ENCODE measurements around the gene HTRA3.

HTRA3 gene

DNA sequence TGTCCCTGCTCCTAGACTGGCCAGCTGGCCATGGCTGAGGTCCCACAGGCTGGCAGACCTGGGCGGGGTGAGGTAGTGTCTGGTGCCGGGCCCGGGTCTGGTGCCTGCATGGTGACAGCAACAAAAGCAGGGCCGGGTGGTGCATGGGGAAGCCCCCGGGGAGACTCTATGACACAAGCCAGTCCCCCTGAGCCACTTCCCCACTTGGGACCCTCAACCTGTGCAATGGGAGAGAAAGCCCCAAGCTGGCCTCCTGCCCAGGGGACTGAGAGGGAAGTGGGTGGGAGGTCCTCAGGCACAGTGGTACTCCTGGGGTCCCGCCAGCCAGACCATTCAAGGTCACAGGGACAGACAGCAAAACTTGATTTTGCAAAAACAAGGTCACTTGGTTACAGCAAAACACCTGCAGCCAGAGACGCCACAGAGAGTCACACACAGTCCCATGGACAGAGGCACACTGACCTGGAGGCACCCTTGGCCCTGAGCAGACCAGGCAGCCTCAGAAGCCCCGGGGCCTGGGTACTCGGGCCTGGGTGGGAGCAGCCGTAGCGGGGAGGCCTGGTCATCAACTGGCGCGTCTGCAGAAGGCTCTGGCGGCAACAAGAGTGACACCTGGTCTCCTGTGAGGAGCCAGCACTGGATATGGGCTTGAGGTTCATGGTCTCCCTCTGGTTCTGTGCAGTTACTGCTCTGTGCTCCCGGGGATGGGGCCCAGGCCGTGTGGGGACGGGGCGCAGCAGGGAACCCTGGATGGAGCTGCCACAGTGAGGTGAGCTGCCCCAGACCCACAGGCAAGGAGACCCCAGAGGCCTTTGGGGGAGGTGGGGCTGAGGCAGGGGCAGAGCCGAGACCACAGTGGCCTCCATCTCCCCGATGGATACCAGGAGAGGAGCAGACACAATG, 60.6 kb downstream of the HTRA3 start:
- H3K4me3 ChIP-seq (ENCODE audit: low read depth, low read length) = no peak overlapping the region
- CTCF ChIA-PET = no interaction called here

More for the DNA sequence above, 60.6 kb downstream of the HTRA3 start:
- Histone ChIP-seq H3K36me3 (ENCODE audit: control insufficient read depth in 2 of 2, insufficient read depth in 1 of 2, low read length in 2 of 2) (no peaks in the 10 kb centered on the region), H3K27ac (ENCODE audit: extremely low read depth, low read depth, low read length) (no peak overlapping the region), H3K4me1 (ENCODE audit: control insufficient read depth, insufficient read depth, low read length) (no peaks in the 10 kb centered on the region), H3K9me3 (ENCODE audit: control insufficient read depth, insufficient read depth, low read depth, low read length) (no peaks in the 10 kb centered on the region)
- TF ChIP-seq ZNF629 (tag by site-specific recombination; IDR thresholded peaks at IDR 0.05) (no peak), ZBTB8A (tag by site-specific recombination; IDR thresholded peaks at IDR 0.05) (no peak), ZNF155 (tag by site-specific recombination; IDR thresholded peaks at IDR 0.05) (no peak), ZNF274 (IDR thresholded peaks at IDR 0.05; ENCODE audit: low read length) (no peak), ZNF274 (tag by site-specific recombination; IDR thresholded peaks at IDR 0.05; ENCODE audit: borderline replicate concordance) (no peak), ZNF311 (tag by site-specific recombination; IDR thresholded peaks at IDR 0.05; ENCODE audit: borderline replicate concordance) (no peak), SALL2 (tag by site-specific recombination; IDR thresholded peaks at IDR 0.05; ENCODE audit: borderline replicate concordance) (no peak), PATZ1 (tag by site-specific recombination; IDR thresholded peaks at IDR 0.05) (no peak), ZBTB20 (tag by site-specific recombination; IDR thresholded peaks at IDR 0.05) (no peak), PRDM1 (tag by site-specific recombination; IDR thresholded peaks at IDR 0.05) (no peak), ZNF138 (tag by site-specific recombination; IDR thresholded peaks at IDR 0.05; ENCODE audit: borderline replicate concordance) (no peak), SP3 (tag by site-specific recombination; IDR thresholded peaks at IDR 0.05) (no peak), ZNF843 (tag by site-specific recombination; IDR thresholded peaks at IDR 0.05) (no peak), ZNF416 (tag by site-specific recombination; IDR thresholded peaks at IDR 0.05) (no peak)
- TF ChIP-seq, protein P1, sequence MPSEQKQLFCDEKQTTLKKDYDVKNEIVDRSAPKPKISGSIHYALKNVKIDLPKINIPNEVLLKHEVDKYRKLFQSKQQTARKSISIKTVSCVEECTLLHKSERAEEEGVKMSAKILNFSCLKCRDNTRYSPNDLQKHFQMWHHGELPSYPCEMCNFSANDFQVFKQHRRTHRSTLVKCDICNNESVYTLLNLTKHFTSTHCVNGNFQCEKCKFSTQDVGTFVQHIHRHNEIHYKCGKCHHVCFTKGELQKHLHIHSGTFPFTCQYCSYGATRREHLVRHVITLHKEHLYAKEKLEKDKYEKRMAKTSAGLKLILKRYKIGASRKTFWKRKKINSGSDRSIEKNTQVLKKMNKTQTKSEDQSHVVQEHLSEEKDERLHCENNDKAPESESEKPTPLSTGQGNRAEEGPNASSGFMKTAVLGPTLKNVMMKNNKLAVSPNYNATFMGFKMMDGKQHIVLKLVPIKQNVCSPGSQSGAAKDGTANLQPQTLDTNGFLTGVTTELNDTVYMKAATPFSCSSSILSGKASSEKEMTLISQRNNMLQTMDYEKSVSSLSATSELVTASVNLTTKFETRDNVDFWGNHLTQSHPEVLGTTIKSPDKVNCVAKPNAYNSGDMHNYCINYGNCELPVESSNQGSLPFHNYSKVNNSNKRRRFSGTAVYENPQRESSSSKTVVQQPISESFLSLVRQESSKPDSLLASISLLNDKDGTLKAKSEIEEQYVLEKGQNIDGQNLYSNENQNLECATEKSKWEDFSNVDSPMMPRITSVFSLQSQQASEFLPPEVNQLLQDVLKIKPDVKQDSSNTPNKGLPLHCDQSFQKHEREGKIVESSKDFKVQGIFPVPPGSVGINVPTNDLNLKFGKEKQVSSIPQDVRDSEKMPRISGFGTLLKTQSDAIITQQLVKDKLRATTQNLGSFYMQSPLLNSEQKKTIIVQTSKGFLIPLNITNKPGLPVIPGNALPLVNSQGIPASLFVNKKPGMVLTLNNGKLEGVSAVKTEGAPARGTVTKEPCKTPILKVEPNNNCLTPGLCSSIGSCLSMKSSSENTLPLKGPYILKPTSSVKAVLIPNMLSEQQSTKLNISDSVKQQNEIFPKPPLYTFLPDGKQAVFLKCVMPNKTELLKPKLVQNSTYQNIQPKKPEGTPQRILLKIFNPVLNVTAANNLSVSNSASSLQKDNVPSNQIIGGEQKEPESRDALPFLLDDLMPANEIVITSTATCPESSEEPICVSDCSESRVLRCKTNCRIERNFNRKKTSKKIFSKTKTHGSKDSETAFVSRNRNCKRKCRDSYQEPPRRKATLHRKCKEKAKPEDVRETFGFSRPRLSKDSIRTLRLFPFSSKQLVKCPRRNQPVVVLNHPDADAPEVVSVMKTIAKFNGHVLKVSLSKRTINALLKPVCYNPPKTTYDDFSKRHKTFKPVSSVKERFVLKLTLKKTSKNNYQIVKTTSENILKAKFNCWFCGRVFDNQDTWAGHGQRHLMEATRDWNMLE (tag by site-specific recombination; conservative IDR thresholded peaks at IDR 0.05; ENCODE audit: low read depth) = no peak
- TF ChIP-seq, protein P2, sequence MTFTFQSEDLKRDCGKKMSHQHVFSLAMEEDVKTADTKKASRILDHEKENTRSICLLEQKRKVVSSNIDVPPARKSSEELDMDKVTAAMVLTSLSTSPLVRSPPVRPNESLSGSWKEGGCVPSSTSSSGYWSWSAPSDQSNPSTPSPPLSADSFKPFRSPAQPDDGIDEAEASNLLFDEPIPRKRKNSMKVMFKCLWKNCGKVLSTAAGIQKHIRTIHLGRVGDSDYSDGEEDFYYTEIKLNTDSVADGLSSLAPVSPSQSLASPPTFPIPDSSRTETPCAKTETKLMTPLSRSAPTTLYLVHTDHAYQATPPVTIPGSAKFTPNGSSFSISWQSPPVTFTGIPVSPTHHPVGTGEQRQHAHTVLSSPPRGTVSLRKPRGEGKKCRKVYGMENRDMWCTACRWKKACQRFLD (tag by site-specific recombination; IDR thresholded peaks at IDR 0.05) = no peak
- TF ChIP-seq, protein P3, sequence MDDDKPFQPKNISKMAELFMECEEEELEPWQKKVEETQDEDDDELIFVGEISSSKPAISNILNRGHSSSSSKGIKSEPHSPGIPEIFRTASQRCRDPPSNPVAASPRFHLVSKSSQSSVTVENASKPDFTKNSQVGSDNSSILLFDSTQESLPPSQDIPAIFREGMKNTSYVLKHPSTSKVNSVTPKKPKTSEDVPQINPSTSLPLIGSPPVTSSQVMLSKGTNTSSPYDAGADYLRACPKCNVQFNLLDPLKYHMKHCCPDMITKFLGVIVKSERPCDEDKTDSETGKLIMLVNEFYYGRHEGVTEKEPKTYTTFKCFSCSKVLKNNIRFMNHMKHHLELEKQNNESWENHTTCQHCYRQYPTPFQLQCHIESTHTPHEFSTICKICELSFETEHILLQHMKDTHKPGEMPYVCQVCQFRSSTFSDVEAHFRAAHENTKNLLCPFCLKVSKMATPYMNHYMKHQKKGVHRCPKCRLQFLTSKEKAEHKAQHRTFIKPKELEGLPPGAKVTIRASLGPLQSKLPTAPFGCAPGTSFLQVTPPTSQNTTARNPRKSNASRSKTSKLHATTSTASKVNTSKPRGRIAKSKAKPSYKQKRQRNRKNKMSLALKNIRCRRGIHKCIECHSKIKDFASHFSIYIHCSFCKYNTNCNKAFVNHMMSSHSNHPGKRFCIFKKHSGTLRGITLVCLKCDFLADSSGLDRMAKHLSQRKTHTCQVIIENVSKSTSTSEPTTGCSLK (tag by site-specific recombination; IDR thresholded peaks at IDR 0.05) = no peak
- TF ChIP-seq, protein P4, sequence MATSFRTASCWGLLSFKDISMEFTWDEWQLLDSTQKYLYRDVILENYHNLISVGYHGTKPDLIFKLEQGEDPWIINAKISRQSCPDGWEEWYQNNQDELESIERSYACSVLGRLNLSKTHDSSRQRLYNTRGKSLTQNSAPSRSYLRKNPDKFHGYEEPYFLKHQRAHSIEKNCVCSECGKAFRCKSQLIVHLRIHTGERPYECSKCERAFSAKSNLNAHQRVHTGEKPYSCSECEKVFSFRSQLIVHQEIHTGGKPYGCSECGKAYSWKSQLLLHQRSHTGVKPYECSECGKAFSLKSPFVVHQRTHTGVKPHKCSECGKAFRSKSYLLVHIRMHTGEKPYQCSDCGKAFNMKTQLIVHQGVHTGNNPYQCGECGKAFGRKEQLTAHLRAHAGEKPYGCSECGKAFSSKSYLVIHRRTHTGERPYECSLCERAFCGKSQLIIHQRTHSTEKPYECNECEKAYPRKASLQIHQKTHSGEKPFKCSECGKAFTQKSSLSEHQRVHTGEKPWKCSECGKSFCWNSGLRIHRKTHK (tag by site-specific recombination; IDR thresholded peaks at IDR 0.05) = no peak
- POLR2A ChIA-PET = no interaction called here

All from HEK293 (cell line).